GM19099 (cell line): ENCODE data around the gene ALX3.
A peak's percentile ranks its signal among the peaks of the same experiment; 100 is the strongest.

Experiments
- POLR2A ChIP-seq: IDR thresholded peaks from 3 replicates; pipeline ENCODE4 v1.6.1; 2011; ENCODE audit warnings: low read depth; ENCODE audit not compliant: insufficient read length; ENCODE audit errors: extremely low read depth

The ALX3 gene

GRCh38 chr1:110047463-110047862, 23.0 kb downstream of the ALX3 start:
- TF ChIP-seq POLR2A: no peak

GRCh38 chr1:110043016-110043415, 27.5 kb downstream of the ALX3 start:
- no peak for TF ChIP-seq POLR2A

- no peak for TF ChIP-seq POLR2A
Measured at GRCh38 chr1:110040548-110040947, 29.9 kb downstream of the ALX3 start.

- TF ChIP-seq POLR2A: no peak
Measured at GRCh38 chr1:110039641-110040040, 30.8 kb downstream of the ALX3 start.

- TF ChIP-seq POLR2A: no peak
Measured at GRCh38 chr1:110038271-110038670, 32.2 kb downstream of the ALX3 start.

- no peak for TF ChIP-seq POLR2A
Measured at GRCh38 chr1:110035236-110035752, 35.2 kb downstream of the ALX3 start.

GRCh38 chr1:110034451-110035235, 35.8 kb downstream of the ALX3 start, which contains the start of gene STRIP1:
Gene STRIP1 (plus strand): TSS chr1:110034624. CDS start chr1:110034638, 14 bp downstream.
- TF ChIP-seq POLR2A: peak; percentile 86

GRCh38 chr1:110034040-110034450, 36.4 kb downstream of the ALX3 start:
- TF ChIP-seq POLR2A: no peak

GRCh38 chr1:110033421-110033820, 37.1 kb downstream of the ALX3 start:
- TF ChIP-seq POLR2A: no peak

- TF ChIP-seq POLR2A: no peak
Measured at GRCh38 chr1:110032327-110032726, 38.1 kb downstream of the ALX3 start.

GRCh38 chr1:110024613-110025012, 45.9 kb downstream of the ALX3 start:
- no peak for TF ChIP-seq POLR2A

GRCh38 chr1:110021285-110021684, 49.2 kb downstream of the ALX3 start:
- no peak for TF ChIP-seq POLR2A

GRCh38 chr1:110019770-110020169, 50.7 kb downstream of the ALX3 start:
- TF ChIP-seq POLR2A: no peak

- no peak for TF ChIP-seq POLR2A
Measured at GRCh38 chr1:110018396-110018795, 52.1 kb downstream of the ALX3 start.

GRCh38 chr1:110017792-110018191, 52.7 kb downstream of the ALX3 start:
- TF ChIP-seq POLR2A: no peak

GRCh38 chr1:110012100-110012780, 58.2 kb downstream of the ALX3 start:
- TF ChIP-seq POLR2A: no peak
